GM12891 (cell line): Measurements from ENCODE around the gene SLC6A11.

Experiments used
- DNase-seq: peaks from one replicate; pipeline ENCODE4 v3.0.0; 2011; ENCODE audit warnings: low spot score; ENCODE audit not compliant: insufficient read length
- FAIRE-seq: peaks from 2 replicates; lab custom pipeline; 2011; peaks lifted over from hg19 to GRCh38; lab: Jason Lieb, UNC
- PAX5 ChIP-seq: IDR thresholded peaks from 2 replicates; pipeline ENCODE4 v1.6.1; 2011; ENCODE audit warnings: low read length, moderate library complexity, mild to moderate bottlenecking; ENCODE audit not compliant: insufficient read depth, severe bottlenecking
- POLR2A ChIP-seq: IDR thresholded peaks from 2 replicates; pipeline ENCODE4 v1.6.1; 2011; ENCODE audit warnings: low read depth, low read length, control low read depth
- POLR2AphosphoS5 ChIP-seq: IDR thresholded peaks from 2 replicates; pipeline ENCODE4 v1.6.1; 2011; ENCODE audit warnings: low read depth, low read length, control low read depth
- POU2F2 ChIP-seq: IDR thresholded peaks from 2 replicates; pipeline ENCODE4 v1.6.1; 2011; ENCODE audit warnings: low read depth, mild to moderate bottlenecking, control low read depth, low read length, moderate library complexity
- SPI1 ChIP-seq: IDR thresholded peaks from 2 replicates; pipeline ENCODE4 v1.6.1; 2011; ENCODE audit warnings: low read depth, low read length, control low read depth
- TAF1 ChIP-seq: IDR thresholded peaks from 2 replicates; pipeline ENCODE4 v1.6.1; 2011; ENCODE audit warnings: low read depth, low read length, control low read depth

The SLC6A11 gene

DNA sequence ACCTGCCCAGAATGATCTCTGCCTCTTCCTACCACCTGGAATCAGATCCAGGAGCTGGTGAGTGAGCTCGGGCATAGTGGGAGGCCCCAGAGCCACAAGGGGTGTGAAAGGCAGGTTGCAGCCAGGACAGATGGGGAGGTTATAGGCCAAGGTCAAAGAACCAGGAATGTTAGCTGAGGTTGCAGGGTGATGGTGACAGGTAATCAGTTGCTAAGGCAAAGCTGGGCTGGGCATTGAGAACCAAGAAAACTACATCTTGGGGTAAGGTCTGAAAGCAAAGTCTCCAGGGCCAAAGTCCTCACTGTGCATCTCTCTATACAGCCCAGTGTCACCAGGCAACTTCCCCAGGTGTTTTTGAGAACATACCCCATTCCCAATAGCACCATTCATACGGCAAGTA is 38.4 kb upstream of the SLC6A11 start:
- DNase-seq (no peak), FAIRE-seq (no peak)
- no peak for TF ChIP-seq POU2F2
- TF ChIP-seq TAF1, result no peak
- TF ChIP-seq POLR2AphosphoS5, result no peak
- no peak for TF ChIP-seq SPI1
- no peak for TF ChIP-seq PAX5

- FAIRE-seq (no peak), DNase-seq (no peak)
- TF ChIP-seq POLR2AphosphoS5 (no peak), SPI1 (no peak), PAX5 (no peak), POLR2A (no peak), TAF1 (no peak), POU2F2 (no peak)
Measured at GRCh38 chr3:10778492-10779292, 37.3 kb upstream of the SLC6A11 start.

DNA sequence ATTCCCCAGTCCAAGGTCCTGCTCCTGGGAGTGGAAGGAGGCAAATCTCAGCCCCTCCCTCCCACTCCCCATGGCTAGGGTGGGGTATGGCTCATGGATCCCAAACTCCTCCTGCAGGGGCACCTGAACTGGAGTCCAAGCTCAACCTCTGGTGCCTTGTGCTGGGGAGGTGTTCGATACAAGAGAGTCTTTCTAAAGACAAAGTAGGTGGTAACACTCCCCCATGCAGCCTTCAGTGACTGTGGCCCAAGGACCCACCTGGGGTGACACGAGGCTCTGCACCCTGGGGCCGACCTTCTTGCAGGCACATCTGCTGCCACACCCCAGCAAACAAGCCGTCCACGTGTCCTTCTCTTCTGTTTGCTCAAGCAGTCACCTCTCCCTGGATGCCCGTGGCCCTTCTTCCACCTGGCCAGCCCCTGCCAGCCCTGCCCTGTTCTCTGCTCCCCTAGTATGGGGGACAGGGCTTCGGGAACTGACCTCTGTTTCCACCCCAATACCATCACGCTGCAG is 36.7 kb upstream of the SLC6A11 start:
- DNase-seq (no peak), FAIRE-seq (no peak)
- TF ChIP-seq POLR2AphosphoS5, result no peak
- no peak for TF ChIP-seq POU2F2
- TF ChIP-seq POLR2A, result no peak
- TF ChIP-seq PAX5, result no peak
- TF ChIP-seq TAF1, result no peak
- TF ChIP-seq SPI1, result no peak

- FAIRE-seq (no peak), DNase-seq (no peak)
- TF ChIP-seq POU2F2 (no peak), POLR2AphosphoS5 (no peak), SPI1 (no peak), TAF1 (no peak), PAX5 (no peak), POLR2A (no peak)
Measured at GRCh38 chr3:10780243-10780642, 35.8 kb upstream of the SLC6A11 start.

DNA sequence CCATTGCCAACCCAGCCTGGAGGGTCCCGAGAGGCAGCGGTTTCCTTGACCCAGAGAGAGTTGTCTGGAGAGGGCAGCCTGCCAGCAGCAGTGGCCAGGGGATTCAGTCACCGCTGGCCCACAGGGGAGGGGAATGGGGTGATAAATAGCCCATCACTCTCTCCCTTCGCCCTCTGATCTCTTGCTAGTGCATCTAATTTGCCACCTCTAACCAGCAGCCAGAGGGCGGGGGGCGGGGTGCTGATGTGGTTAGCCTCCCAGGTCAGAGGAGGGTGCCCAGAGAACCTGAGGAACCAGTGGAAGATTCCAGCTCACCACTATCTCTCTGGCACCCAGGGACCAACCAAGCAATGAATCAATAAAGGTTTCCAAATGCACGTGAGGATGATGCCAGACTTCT is 35.1 kb upstream of the SLC6A11 start:
- TF ChIP-seq POLR2A (no peak), PAX5 (no peak), SPI1 (no peak), POLR2AphosphoS5 (no peak), TAF1 (no peak), POU2F2 (no peak)
- DNase-seq (no peak), FAIRE-seq (no peak)

DNA sequence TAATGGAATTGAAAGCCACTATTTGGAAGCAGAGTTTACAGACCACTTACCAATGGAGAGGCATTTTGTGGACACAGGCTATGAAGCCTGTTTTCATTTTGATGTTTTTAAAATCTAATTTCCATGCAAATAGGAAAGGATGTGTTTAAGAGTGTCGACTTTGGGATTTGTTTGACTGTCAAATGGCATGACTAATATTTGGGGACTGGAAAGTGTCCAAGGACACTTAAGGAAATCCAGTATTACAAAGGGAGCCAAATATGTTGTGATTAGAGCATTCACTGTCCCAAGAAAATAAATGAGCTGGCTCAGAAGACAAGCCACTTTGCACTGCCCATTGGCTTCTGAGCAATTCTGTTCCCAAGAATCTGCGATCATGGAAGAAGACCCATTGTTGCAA is 34.0 kb upstream of the SLC6A11 start:
- FAIRE-seq, result no peak

GRCh38 chr3:10783360-10784351 is 32.4 kb upstream of the SLC6A11 start:
- TF ChIP-seq POLR2AphosphoS5, result no peak
- no peak for TF ChIP-seq TAF1
- no peak for TF ChIP-seq POU2F2
- no peak for TF ChIP-seq PAX5
- TF ChIP-seq SPI1, result no peak
- TF ChIP-seq POLR2A, result no peak
- DNase-seq, result no peak
- FAIRE-seq, result peak; percentile 65

More for the DNA sequence above, 34.0 kb upstream of the SLC6A11 start:
- TF ChIP-seq PAX5, result no peak
- TF ChIP-seq TAF1, result no peak
- no peak for TF ChIP-seq POU2F2
- TF ChIP-seq POLR2A, result no peak
- TF ChIP-seq POLR2AphosphoS5, result no peak
- TF ChIP-seq SPI1, result no peak
- DNase-seq, result no peak

DNA sequence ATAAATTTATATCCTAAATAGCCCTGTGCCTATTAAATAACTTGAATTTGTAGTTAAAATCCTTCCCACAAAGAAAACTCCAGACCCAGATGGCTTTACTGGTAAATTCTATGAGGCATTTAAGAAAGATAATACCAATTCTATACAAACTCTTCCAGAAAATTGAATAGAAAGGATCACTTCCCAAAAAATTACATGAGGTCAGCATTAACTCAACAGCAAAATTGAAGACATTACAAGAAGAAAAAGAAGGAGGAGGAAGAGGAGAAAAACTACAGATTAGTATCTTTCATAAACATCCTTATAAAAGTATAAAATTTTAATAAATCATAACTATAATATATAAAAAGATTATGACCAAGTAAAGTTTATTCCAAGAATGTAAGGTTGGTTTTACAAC is 29.4 kb upstream of the SLC6A11 start:
- DNase-seq (no peak), FAIRE-seq (no peak)
- TF ChIP-seq TAF1 (no peak), POU2F2 (no peak), PAX5 (no peak), POLR2A (no peak), SPI1 (no peak), POLR2AphosphoS5 (no peak)

- FAIRE-seq (no peak), DNase-seq (no peak)
- no peak for TF ChIP-seq POLR2AphosphoS5
- TF ChIP-seq POU2F2, result no peak
- TF ChIP-seq TAF1, result no peak
- TF ChIP-seq PAX5, result no peak
- no peak for TF ChIP-seq SPI1
- no peak for TF ChIP-seq POLR2A
Measured at GRCh38 chr3:10788451-10788850, 27.6 kb upstream of the SLC6A11 start.

DNA sequence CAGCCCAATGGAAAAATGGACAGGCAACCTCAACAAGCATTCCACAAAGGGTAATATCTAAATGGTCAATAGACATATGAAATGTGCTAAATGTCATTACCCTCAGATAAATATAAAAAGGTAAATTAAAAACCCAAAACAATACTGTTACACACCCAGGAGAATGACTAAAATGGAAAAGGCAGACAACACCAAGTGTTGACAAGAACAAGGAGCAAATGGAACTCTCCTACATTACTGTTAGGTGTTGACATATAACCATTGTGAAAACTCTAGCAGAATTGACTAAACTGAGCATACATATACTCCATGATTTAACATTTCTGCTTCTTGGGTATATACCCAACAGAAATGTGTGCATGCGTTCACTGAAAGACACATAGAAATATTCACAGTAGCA is 25.3 kb upstream of the SLC6A11 start:
- DNase-seq (no peak), FAIRE-seq (no peak)
- TF ChIP-seq SPI1, result no peak

GRCh38 chr3:10792208-10792607 is 23.8 kb upstream of the SLC6A11 start:
- DNase-seq (no peak), FAIRE-seq (no peak)
- TF ChIP-seq POLR2AphosphoS5 (no peak), POLR2A (no peak), TAF1 (no peak), SPI1 (no peak), POU2F2 (no peak), PAX5 (no peak)
